SH-SY5Y (cell line): ENCODE results near the gene MSX1.

Experiments used
- GATA2 ChIP-seq: IDR thresholded peaks from 2 replicates; pipeline ENCODE4 v1.6.1; 2011; ENCODE audit warnings: mild to moderate bottlenecking, low read depth, low read length
- GATA3 ChIP-seq: IDR thresholded peaks from 2 replicates; pipeline ENCODE4 v1.6.1; 2011; ENCODE audit warnings: low read depth, mild to moderate bottlenecking, low read length, moderate library complexity

DNA sequence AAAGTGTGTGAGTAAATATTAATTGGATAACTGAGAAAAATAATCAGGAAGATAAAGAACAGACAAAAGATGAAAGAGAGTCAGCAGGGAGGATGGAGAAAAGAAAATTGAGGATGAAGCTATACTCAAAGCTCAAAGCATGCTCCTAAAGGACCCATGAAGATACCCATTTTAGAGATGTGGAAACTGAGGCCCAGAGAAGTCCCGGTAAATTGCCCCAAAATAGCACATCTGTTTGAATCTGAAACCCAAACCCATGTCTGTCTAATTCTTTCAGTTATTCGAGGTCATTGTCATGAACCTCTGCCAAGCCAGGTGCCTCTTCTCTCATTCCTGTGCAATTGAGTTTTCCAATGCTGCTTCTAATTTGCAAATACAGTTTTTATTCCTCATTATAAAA, 29.6 kb upstream of the MSX1 start:
- TF ChIP-seq GATA2 (no peak), GATA3 (no peak)
